Adrenal gland (tissue), 12 donors: ENCODE data around the gene ANKRD11. TPM values are rescaled to one million over a fixed set of nuclear protein-coding genes. Genes with fewer than 3 reads are reported as not detected.

Source experiments
- DNase-seq, 7 donors: peaks; one replicate each; pipeline ENCODE4 v3.0.0-alpha.2; 2019 to 2020
- H3K27ac ChIP-seq, 5 donors: fragments of 200-600 bp; sonication (generic) in 4 of 5; 1 replicate in 3 of 5; 2 replicates in 2 of 5; pipeline versions ENCODE4 v1.5.1 to v1.8.0; 2016 to 2020; ENCODE audit warnings: mild to moderate bottlenecking in 1 of 5
- H3K27me3 ChIP-seq: fragments of 200-600 bp; 2 replicates; pipeline ENCODE4 v1.8.0; 2021
- H3K36me3 ChIP-seq, 2 donors: fragments of 200-600 bp; replicated peaks in 1 of 2; 1 replicate in 1 of 2; 2 replicates in 1 of 2; pipeline versions ENCODE4 v1.5.1 to v1.8.0; 2018 to 2022
- H3K4me1 ChIP-seq, 2 donors: fragments of 200-600 bp; replicated peaks in 1 of 2; 1 replicate in 1 of 2; 2 replicates in 1 of 2; pipeline versions ENCODE4 v1.5.1 to v1.8.0; 2018 to 2021
- H3K4me3 ChIP-seq, 4 donors: fragments of 200-600 bp; sonication (generic) in 3 of 4; one replicate each; pipeline ENCODE4 v1.5.1; 2016 to 2018
- H3K9me3 ChIP-seq, 3 donors: fragments of 200-600 bp; sonication (generic) in 1 of 3; replicated peaks in 1 of 3; 1 replicate in 2 of 3; 2 replicates in 1 of 3; pipeline versions ENCODE4 v1.5.1 to v1.8.0; 2016 to 2021
- POLR2A ChIP-seq, 2 donors: fragments of 450-650 bp; IDR thresholded peaks; one replicate each; pipeline ENCODE4 v1.6.1; 2017; ENCODE audit warnings: antibody characterized with exemption in 2 of 2, mild to moderate bottlenecking in 2 of 2, moderate library complexity in 1 of 2
- WGBS, 4 donors: extraction: QIAGEN DNeasy Blood & Tissue Kit in 2 of 4; methylation state at CpG; one replicate each; pipeline versions ENCODE4 v1.1.5 to v1.1.7; 2013 to 2017; 5-methylcytosine and 5-hydroxymethylcytosine counted together
- intact Hi-C, 2 donors: fragments of 100-400 bp; cut with DNase I; formaldehyde crosslinking; loops; one replicate each; pipeline versions ENCODE4 v1.14.1 to v1.15.0; 2022 to 2023
- polyA plus RNA-seq, 3 donors: library from polyadenylated mRNA; stranded (reverse); fragments of 200-250 nt in 2 of 3; fragments of 350-450 nt in 1 of 3; fragmentation: Illumina TruSeq in 1 of 3; extraction: RNeasy Lipid Tissue Mini Kit (QIAGEN cat#74804) in 1 of 3; gene quantifications; one replicate each; pipeline ENCODE4 v1.2.3, GENCODE V29; 2013 to 2014
- total RNA-seq, 9 donors: library from RNA; depleted of rRNA in 4 of 9; stranded (reverse); fragments of >200 nt in 4 of 9; fragments of 120-200 nt in 1 of 9; fragmentation: NEBNext Ultra II Directional in 1 of 9; extraction: Animal tissue kit (Norgen Biotek cat#: 25700) in 1 of 9; gene quantifications; one replicate each; pipeline versions ENCODE4 v1.1.0 to v1.2.4, GENCODE V29; 2013 to 2023
- TF ChIP-seq, protein P1 (sequence below), 6 experiments: fragments of 450-650 bp in 4 of 6; fragments of 200-600 bp in 2 of 6; sonication (generic) in 1 of 6; IDR thresholded peaks; 1 replicate in 5 of 6; 2 replicates in 1 of 6; pipeline versions ENCODE4 v1.5.1 to v1.8.0; 2016 to 2021; ENCODE audit warnings: antibody characterized with exemption in 6 of 6, mild to moderate bottlenecking in 2 of 6, moderate library complexity in 1 of 6
- donor health status: healthy with polysubstance abuse.
- donor health status: Bipolar disorder and iron deficiency.
- donor health status: DM: yes; HTN: yes; CAD: no.
- donor health status: DM: no; HTN: no; CAD: no.
- donor health status: DM: no; HTN: no; CAD: no.
- donor health status: DM: yes; HTN: yes; CAD: no.

ANKRD11 gene
- total and polyA plus RNA-seq, 12 donors = 29.7 to 127 (median 80.1) TPM

DNA sequence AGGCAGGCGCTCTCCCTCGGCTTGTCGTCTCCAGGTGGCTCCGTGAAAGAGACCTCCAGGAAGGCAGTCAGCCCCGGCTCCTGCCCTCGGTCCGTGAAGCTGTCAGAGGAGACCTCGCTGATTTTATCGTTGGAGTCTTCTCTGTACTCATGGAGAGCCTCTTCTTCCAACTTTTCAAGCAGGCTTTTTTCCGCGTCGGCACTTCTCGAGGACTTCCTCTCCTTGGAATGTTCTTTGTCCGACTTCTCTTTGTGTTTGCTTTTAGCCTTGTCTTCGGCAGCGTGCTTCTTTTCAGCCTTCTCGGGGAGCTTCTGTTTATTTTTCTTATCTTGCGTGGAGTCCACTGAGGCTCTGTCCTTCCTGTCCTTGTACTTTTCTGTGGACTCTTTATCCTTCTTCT, 207.8 kb downstream of the ANKRD11 start:
- Histone ChIP-seq H3K9me3 (no peaks in the 10 kb centered on the region), H3K4me1 (peaks cover 0 to 3% of the 10 kb centered on the region in 2 donors), H3K36me3 (peaks cover 0 to 76% of the 10 kb centered on the region in 2 donors), H3K27ac (no peak overlapping the region), H3K27me3 (no peaks in the 10 kb centered on the region), H3K4me3 (no peak overlapping the region)
- no peak for TF ChIP-seq POLR2A (IDR thresholded peaks at IDR 0.05)
- TF ChIP-seq, protein P1, sequence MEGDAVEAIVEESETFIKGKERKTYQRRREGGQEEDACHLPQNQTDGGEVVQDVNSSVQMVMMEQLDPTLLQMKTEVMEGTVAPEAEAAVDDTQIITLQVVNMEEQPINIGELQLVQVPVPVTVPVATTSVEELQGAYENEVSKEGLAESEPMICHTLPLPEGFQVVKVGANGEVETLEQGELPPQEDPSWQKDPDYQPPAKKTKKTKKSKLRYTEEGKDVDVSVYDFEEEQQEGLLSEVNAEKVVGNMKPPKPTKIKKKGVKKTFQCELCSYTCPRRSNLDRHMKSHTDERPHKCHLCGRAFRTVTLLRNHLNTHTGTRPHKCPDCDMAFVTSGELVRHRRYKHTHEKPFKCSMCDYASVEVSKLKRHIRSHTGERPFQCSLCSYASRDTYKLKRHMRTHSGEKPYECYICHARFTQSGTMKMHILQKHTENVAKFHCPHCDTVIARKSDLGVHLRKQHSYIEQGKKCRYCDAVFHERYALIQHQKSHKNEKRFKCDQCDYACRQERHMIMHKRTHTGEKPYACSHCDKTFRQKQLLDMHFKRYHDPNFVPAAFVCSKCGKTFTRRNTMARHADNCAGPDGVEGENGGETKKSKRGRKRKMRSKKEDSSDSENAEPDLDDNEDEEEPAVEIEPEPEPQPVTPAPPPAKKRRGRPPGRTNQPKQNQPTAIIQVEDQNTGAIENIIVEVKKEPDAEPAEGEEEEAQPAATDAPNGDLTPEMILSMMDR (IDR thresholded peaks at IDR 0.05) = no peak
- DNase-seq = no peak
- intact Hi-C loops = no loop called here
- 91 to 94% (median 93%) methylated on average over 18 of the region's 18 CpGs for WGBS, 4 donors

GRCh38 chr16:89281829-89282228, 208.5 kb downstream of the ANKRD11 start:
- TF ChIP-seq, protein P1 (IDR thresholded peaks at IDR 0.05) = no peak
- TF ChIP-seq POLR2A (IDR thresholded peaks at IDR 0.05) = no peak
- Histone ChIP-seq H3K9me3 (no peaks in the 10 kb centered on the region), H3K4me1 (peaks cover 0 to 9% of the 10 kb centered on the region in 2 donors), H3K27me3 (no peaks in the 10 kb centered on the region), H3K27ac (no peak overlapping the region), H3K4me3 (no peak overlapping the region), H3K36me3 (peaks cover 0 to 71% of the 10 kb centered on the region in 2 donors)
- intact Hi-C loops = no loop called here
- no peak for DNase-seq
- 91 to 96% (median 95%) methylated on average over 19 to 20 of the region's 20 CpGs for WGBS, 4 donors

DNA sequence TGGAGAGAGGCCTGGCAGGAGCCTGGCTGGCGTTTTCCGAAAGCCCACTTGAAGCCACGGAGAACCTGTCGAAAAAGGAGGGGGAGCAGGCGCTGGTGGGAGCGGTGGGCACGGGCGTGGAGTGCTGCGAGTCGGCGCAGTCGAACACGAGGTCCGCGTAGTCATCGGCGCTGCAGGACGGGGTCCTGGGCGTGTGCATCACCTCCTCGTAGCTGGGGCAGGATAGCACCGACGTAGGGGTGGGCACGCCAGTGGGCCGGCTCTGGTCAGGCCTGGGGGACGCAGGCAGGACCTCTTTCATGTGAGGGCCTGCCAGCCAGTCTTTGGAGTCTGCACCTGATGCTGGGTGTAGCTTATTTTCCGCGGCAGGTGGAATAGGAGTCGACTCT, 209.2 kb downstream of the ANKRD11 start:
- H3K27ac ChIP-seq = no peak overlapping the region
- H3K4me1 ChIP-seq = peaks cover 0 to 9% of the 10 kb centered on the region in 2 donors
- H3K27me3 ChIP-seq = no peaks in the 10 kb centered on the region
- intact Hi-C loops = no loop called here
- no peak overlapping the region for H3K4me3 ChIP-seq
- no peak for DNase-seq
- WGBS, 4 donors = 94 to 98% (median 97%) methylated on average over 26 to 28 of the region's 28 CpGs
- peaks cover 0 to 69% of the 10 kb centered on the region in 2 donors for H3K36me3 ChIP-seq
- TF ChIP-seq, protein P1 (IDR thresholded peaks at IDR 0.05) = no peak
- TF ChIP-seq POLR2A (IDR thresholded peaks at IDR 0.05) = no peak
- H3K9me3 ChIP-seq = no peaks in the 10 kb centered on the region

GRCh38 chr16:89280546-89281188, 209.7 kb downstream of the ANKRD11 start:
- no peaks in the 10 kb centered on the region for H3K27me3 ChIP-seq
- 94 to 96% (median 94%) methylated on average over 39 to 44 of the region's 44 CpGs for WGBS, 4 donors
- no peaks in the 10 kb centered on the region for H3K9me3 ChIP-seq
- H3K36me3 ChIP-seq = peaks cover 0 to 67% of the 10 kb centered on the region in 2 donors
- no peak for DNase-seq
- no peak overlapping the region for H3K27ac ChIP-seq
- no peak overlapping the region for H3K4me3 ChIP-seq
- intact Hi-C loops = no loop called here
- H3K4me1 ChIP-seq = peaks cover 0 to 9% of the 10 kb centered on the region in 2 donors
- TF ChIP-seq, protein P1 (IDR thresholded peaks at IDR 0.05) = no peak
- no peak for TF ChIP-seq POLR2A (IDR thresholded peaks at IDR 0.05)
